GM06990 (cell line): Measurements from ENCODE around the gene ANO10.

Experiments used
- DNase-seq: peaks from one replicate; pipeline ENCODE4 v3.0.0-alpha.2; 2011; ENCODE audit not compliant: insufficient read length; ENCODE audit errors: extremely low read depth
- H3K27me3 ChIP-seq: replicated peaks from 2 replicates; pipeline ENCODE4 v1.6.0; 2011; ENCODE audit warnings: low read length; ENCODE audit not compliant: control insufficient read depth, insufficient read depth
- H3K36me3 ChIP-seq: 2 replicates; pipeline ENCODE4 v1.5.1; 2011; ENCODE audit warnings: low read length; ENCODE audit not compliant: control insufficient read depth, insufficient read depth
- H3K4me3 ChIP-seq: replicated peaks from 2 replicates; pipeline ENCODE4 v1.5.1; 2011; ENCODE audit warnings: low read depth, mild to moderate bottlenecking, control low read depth, low read length
- TF ChIP-seq, protein P1 (sequence below): IDR thresholded peaks from 2 replicates; pipeline ENCODE4 v1.5.1; 2011; ENCODE audit warnings: low read length, control low read depth, mild to moderate bottlenecking, inconsistent platforms; ENCODE audit not compliant: insufficient read depth, poor library complexity, severe bottlenecking

The ANO10 gene

GRCh38 chr3:43629741-43630140, 7.9 kb upstream of the ANO10 start:
- no peak for DNase-seq
- H3K27me3 ChIP-seq: no peaks in the 10 kb centered on the region; the same call in 1 of the 2 replicates
- H3K4me3 ChIP-seq: no peak overlapping the region
- TF ChIP-seq, protein P1, sequence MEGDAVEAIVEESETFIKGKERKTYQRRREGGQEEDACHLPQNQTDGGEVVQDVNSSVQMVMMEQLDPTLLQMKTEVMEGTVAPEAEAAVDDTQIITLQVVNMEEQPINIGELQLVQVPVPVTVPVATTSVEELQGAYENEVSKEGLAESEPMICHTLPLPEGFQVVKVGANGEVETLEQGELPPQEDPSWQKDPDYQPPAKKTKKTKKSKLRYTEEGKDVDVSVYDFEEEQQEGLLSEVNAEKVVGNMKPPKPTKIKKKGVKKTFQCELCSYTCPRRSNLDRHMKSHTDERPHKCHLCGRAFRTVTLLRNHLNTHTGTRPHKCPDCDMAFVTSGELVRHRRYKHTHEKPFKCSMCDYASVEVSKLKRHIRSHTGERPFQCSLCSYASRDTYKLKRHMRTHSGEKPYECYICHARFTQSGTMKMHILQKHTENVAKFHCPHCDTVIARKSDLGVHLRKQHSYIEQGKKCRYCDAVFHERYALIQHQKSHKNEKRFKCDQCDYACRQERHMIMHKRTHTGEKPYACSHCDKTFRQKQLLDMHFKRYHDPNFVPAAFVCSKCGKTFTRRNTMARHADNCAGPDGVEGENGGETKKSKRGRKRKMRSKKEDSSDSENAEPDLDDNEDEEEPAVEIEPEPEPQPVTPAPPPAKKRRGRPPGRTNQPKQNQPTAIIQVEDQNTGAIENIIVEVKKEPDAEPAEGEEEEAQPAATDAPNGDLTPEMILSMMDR: no peak
- H3K36me3 ChIP-seq: no peaks in the 10 kb centered on the region

DNA sequence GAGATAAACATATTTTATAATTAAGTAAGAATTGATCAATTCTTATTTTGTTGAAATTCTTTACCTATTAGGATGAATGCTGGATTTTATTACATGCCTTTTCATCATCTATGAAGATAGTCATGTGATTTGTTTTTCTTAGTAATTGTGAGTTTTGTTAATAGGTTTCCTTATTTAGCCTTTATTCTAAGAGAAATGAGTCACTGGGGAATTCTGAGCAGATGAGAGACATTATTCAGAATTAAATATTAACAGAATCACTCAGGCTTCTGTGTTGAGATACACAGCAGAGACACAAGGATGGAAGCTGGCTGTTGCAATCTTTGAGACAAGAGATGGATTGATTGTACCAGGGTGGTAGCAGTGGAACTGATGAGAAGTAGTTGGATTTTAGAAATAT, 7.4 kb upstream of the ANO10 start:
- TF ChIP-seq, protein P1: no peak
- DNase-seq: no peak
- H3K27me3 ChIP-seq: no peaks in the 10 kb centered on the region; the same call in 1 of the 2 replicates
- no peak overlapping the region for H3K4me3 ChIP-seq
- no peaks in the 10 kb centered on the region for H3K36me3 ChIP-seq

DNA sequence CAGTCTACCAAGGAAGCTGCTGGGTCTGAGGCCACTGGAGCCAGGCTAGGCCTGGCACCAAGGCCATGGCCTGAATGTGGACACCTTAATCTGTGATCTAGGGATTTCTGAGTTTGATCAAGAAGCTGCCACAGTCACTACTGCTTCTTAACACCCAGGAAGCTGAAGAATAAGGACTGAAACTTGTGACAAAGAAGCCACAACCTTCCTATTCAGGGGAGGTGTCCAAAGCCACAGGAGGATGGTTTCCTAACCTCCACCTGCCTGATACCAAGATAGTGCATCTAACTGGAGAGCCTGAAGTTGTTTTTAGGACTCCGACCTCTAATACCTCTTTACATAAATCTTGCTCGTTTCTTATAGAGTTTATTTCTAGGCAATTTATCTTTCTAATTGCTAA, 5.5 kb upstream of the ANO10 start:
- H3K4me3 ChIP-seq: no peak overlapping the region
- no peaks in the 10 kb centered on the region; the same call in 1 of the 2 replicates for H3K27me3 ChIP-seq
- no peaks in the 10 kb centered on the region for H3K36me3 ChIP-seq
- no peak for DNase-seq
- TF ChIP-seq, protein P1: no peak

DNA sequence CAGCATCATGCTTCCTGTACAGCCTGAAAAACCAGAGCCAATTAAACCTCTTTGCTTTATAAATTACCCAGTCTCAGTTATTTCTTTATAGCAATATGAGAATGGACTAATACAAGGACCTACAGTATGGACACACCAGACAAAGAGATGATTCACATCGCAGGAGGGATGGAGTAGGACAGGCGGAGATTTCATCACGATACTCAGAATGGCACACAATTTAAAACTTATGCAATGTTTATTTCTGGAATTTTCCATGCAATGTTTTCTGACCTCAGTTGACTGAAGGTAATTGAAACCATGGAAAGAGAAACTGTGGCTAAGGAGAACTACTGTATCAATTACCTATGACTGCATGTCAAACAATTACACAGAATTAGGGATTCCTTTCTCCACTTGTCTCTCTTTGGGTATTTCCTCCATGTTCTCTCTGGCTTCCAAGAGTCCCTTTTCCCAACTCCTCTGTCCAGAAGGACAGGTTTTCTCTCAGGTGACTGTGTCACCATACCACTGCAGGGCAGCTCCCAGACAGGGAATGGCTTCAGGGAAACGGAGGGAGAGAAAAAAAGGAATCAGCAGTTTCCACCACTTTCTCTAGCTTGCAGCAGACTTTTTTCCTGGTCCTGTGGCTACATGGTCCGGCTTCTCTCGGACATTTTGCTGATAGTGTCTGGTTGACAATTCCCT, 3.0 kb upstream of the ANO10 start:
- no peak for DNase-seq
- no peaks in the 10 kb centered on the region for H3K36me3 ChIP-seq
- TF ChIP-seq, protein P1: no peak
- H3K4me3 ChIP-seq: no peak overlapping the region
- no peaks in the 10 kb centered on the region; the same call in 1 of the 2 replicates for H3K27me3 ChIP-seq

GRCh38 chr3:43620831-43621655, 768 bp downstream of the ANO10 start:
- no peaks in the 10 kb centered on the region for H3K36me3 ChIP-seq
- no peak for DNase-seq

More at GRCh38 chr3:43620831-43621655, 768 bp downstream of the ANO10 start:
- H3K4me3 ChIP-seq: peak overlapping the region; percentile 74
- TF ChIP-seq, protein P1: no peak
- H3K27me3 ChIP-seq: no peaks in the 10 kb centered on the region; the same call in 1 of the 2 replicates
